ENCODE data around the gene PMEPA1.

DNA sequence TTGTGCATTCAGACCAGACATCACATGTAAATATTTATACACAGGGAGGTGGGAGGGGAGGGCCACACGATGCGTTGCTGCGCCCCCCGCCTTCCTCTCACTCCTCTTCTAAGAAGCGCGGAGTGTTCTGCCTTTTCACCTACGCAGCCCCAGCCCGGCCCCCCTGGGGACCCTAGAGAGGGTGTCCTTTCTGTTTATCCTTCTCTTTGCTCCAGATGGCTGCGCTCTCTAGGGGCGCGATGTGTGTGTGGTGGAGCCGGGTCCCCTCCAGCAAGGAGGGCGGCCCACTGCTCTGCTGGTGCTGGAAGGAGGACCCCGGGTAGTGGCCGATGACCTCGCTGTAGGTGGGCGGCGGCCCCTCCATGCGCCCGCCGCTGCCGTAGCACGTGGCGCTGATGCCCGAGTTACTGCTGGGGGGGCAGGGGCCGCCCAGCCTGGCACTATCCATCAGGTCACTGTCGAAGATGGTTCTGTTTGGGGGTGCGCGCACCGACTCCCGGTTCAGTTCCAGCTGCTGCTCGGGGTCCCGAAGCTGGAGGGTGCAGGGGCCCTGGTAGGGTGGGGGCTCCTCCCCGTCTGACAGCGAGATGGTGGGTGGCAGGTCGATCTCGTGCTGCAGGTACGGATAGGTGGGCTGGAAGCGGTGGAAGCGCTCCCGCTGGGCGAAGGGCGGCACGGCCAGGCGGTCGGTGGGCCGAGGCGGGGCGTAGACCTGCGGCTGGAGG lies 57.8 kb downstream of the PMEPA1 start:
- TF ChIP-seq, protein P1, sequence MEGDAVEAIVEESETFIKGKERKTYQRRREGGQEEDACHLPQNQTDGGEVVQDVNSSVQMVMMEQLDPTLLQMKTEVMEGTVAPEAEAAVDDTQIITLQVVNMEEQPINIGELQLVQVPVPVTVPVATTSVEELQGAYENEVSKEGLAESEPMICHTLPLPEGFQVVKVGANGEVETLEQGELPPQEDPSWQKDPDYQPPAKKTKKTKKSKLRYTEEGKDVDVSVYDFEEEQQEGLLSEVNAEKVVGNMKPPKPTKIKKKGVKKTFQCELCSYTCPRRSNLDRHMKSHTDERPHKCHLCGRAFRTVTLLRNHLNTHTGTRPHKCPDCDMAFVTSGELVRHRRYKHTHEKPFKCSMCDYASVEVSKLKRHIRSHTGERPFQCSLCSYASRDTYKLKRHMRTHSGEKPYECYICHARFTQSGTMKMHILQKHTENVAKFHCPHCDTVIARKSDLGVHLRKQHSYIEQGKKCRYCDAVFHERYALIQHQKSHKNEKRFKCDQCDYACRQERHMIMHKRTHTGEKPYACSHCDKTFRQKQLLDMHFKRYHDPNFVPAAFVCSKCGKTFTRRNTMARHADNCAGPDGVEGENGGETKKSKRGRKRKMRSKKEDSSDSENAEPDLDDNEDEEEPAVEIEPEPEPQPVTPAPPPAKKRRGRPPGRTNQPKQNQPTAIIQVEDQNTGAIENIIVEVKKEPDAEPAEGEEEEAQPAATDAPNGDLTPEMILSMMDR (IDR thresholded peaks at IDR 0.05) = no peak
- TF ChIP-seq, protein P2, sequence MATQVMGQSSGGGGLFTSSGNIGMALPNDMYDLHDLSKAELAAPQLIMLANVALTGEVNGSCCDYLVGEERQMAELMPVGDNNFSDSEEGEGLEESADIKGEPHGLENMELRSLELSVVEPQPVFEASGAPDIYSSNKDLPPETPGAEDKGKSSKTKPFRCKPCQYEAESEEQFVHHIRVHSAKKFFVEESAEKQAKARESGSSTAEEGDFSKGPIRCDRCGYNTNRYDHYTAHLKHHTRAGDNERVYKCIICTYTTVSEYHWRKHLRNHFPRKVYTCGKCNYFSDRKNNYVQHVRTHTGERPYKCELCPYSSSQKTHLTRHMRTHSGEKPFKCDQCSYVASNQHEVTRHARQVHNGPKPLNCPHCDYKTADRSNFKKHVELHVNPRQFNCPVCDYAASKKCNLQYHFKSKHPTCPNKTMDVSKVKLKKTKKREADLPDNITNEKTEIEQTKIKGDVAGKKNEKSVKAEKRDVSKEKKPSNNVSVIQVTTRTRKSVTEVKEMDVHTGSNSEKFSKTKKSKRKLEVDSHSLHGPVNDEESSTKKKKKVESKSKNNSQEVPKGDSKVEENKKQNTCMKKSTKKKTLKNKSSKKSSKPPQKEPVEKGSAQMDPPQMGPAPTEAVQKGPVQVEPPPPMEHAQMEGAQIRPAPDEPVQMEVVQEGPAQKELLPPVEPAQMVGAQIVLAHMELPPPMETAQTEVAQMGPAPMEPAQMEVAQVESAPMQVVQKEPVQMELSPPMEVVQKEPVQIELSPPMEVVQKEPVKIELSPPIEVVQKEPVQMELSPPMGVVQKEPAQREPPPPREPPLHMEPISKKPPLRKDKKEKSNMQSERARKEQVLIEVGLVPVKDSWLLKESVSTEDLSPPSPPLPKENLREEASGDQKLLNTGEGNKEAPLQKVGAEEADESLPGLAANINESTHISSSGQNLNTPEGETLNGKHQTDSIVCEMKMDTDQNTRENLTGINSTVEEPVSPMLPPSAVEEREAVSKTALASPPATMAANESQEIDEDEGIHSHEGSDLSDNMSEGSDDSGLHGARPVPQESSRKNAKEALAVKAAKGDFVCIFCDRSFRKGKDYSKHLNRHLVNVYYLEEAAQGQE (IDR thresholded peaks at IDR 0.05; ENCODE audit: insufficient read depth in 1 of 2, low read depth in 2 of 2, low read length in 1 of 2) = no peak
- TF ChIP-seq POLR2AphosphoS5 (IDR thresholded peaks at IDR 0.05; ENCODE audit: low read depth, low read length) (no peak), SIN3A (IDR thresholded peaks at IDR 0.05; ENCODE audit: borderline replicate concordance, insufficient read depth, low read depth, low read length) (no peak)
